K562 (cell line): ENCODE measurements around the gene HIPK1. TPM values are rescaled to one million over a fixed set of nuclear protein-coding genes. Genes with fewer than 3 reads are reported as not detected.

Source experiments
- ARHGAP35 ChIP-seq: fragments of 450-650 bp; IDR thresholded peaks from 2 replicates; pipeline ENCODE4 v1.6.1; 2018; ENCODE audit not compliant: partially characterized antibody
- ARID1B ChIP-seq: fragments of 450-650 bp; IDR thresholded peaks from 2 replicates; pipeline ENCODE4 v1.6.1; 2016; ENCODE audit warnings: antibody characterized with exemption, mild to moderate bottlenecking, inconsistent platforms
- BRF2 ChIP-seq: IDR thresholded peaks from 3 replicates; pipeline ENCODE4 v1.6.1; 2011; ENCODE audit warnings: borderline replicate concordance, mild to moderate bottlenecking; ENCODE audit not compliant: insufficient read length, insufficient read depth
- CLOCK ChIP-seq: fragments of 250-450 bp; sonication (Bioruptor Pico); IDR thresholded peaks from 2 replicates; pipeline ENCODE4 v1.4.0; 2020; ENCODE audit warnings: mild to moderate bottlenecking, moderate library complexity, borderline replicate concordance
- DPF2 ChIP-seq: fragments of 450-650 bp; IDR thresholded peaks from 2 replicates; pipeline ENCODE4 v1.6.1; 2016
- HMGN3 ChIP-seq: IDR thresholded peaks from 2 replicates; pipeline ENCODE4 v1.6.1; 2011; ENCODE audit warnings: borderline replicate concordance, low read depth, mild to moderate bottlenecking, mixed read lengths, low read length; ENCODE audit not compliant: insufficient read length; ENCODE audit errors: extremely low read depth
- MEIS2 ChIP-seq: fragments of 450-650 bp; IDR thresholded peaks from 2 replicates; pipeline ENCODE4 v1.6.1; 2014; ENCODE audit warnings: mild to moderate bottlenecking; ENCODE audit not compliant: partially characterized antibody
- NBN ChIP-seq: fragments of 450-650 bp; IDR thresholded peaks from 2 replicates; pipeline ENCODE4 v1.6.1; 2016; ENCODE audit warnings: low read depth, mild to moderate bottlenecking
- PCBP1 ChIP-seq: fragments of 200-400 bp; formaldehyde crosslinking; IDR thresholded peaks from 2 replicates; pipeline ENCODE4 v1.6.1; 2018; ENCODE audit warnings: mild to moderate bottlenecking, low read depth, low read length; ENCODE audit not compliant: poor library complexity, severe bottlenecking
- PKNOX1 ChIP-seq: fragments of 450-650 bp; IDR thresholded peaks from 2 replicates; pipeline ENCODE4 v1.6.1; 2016
- SAFB2 ChIP-seq: fragments of 200-400 bp; formaldehyde crosslinking; IDR thresholded peaks from 2 replicates; pipeline ENCODE4 v1.6.1; 2018; ENCODE audit warnings: borderline replicate concordance, low read length, low read depth, moderate library complexity; ENCODE audit not compliant: severe bottlenecking
- SMARCB1 ChIP-seq: IDR thresholded peaks from 2 replicates; pipeline ENCODE4 v1.6.1; 2011; ENCODE audit warnings: improper control_type of control experiment, low read depth; ENCODE audit not compliant: insufficient read length
- SMARCE1 ChIP-seq: fragments of 450-650 bp; IDR thresholded peaks from 2 replicates; pipeline ENCODE4 v1.7.1; 2016; ENCODE audit warnings: mild to moderate bottlenecking
- TAL1 ChIP-seq: fragments of 450-650 bp; IDR thresholded peaks from 2 replicates; pipeline ENCODE4 v1.6.1; 2016; ENCODE audit warnings: mild to moderate bottlenecking
- TRIM25 ChIP-seq: fragments of 450-650 bp; IDR thresholded peaks from 2 replicates; pipeline ENCODE4 v1.7.0; 2016; ENCODE audit warnings: borderline replicate concordance
- ZBTB34 ChIP-seq: fragments of 250-450 bp; sonication (Bioruptor Pico); IDR thresholded peaks from 2 replicates; pipeline ENCODE4 v1.8.0; 2021; ENCODE audit warnings: mild to moderate bottlenecking, moderate library complexity
- ZNF253 ChIP-seq: fragments of 250-450 bp; sonication (Bioruptor Pico); conservative IDR thresholded peaks from 2 replicates; pipeline ENCODE4 v1.6.1; 2021; ENCODE audit warnings: mild to moderate bottlenecking
- ZNF280A ChIP-seq: fragments of 450-650 bp; IDR thresholded peaks from 2 replicates; pipeline ENCODE4 v1.6.1; 2018; ENCODE audit warnings: mild to moderate bottlenecking, low read depth; ENCODE audit not compliant: partially characterized antibody
- ZNF316 ChIP-seq: fragments of 450-650 bp; IDR thresholded peaks from 2 replicates; pipeline ENCODE4 v1.6.1; 2016
- polyA plus RNA-seq, 8 experiments: library from polyadenylated mRNA; depleted of rRNA in 4 of 8; stranded (reverse) in 5 of 8; unstranded in 3 of 8; fragments of >200 nt; fragmentation: Nextera tagmentation in 2 of 8; fragmentation: Illumina TruSeq in 1 of 8; extraction: Ambion mirVana in 2 of 8; extraction: Trizol in 1 of 8; gene quantifications; 2 replicates each; pipeline versions ENCODE4 v1.2.1 to v1.2.3, GENCODE V29; 2011 to 2014; ENCODE audit warnings: inconsistent platforms in 1 of 8, missing spikeins in 1 of 8
- total RNA-seq, 7 experiments: library from RNA; depleted of rRNA in 6 of 7; stranded (reverse); fragments of >200 nt in 6 of 7; fragmentation: Illumina TruSeq in 2 of 7; extraction: Trizol in 2 of 7; gene quantifications; 2 replicates each; pipeline versions ENCODE4 v1.2.1 to v1.2.3, GENCODE V29; 2011 to 2021; ENCODE audit warnings: low replicate concordance in 1 of 7

The HIPK1 gene
- total and polyA plus RNA-seq, 9 of the 15 experiments (the other 6 are each of a cell fraction or from before 2014, with no cell fraction given): 10.0 to 57.9 (median 29.6) TPM

- TF ChIP-seq PKNOX1 (peak; percentile 32), CLOCK (CRISPR knock-in tag) (no peak), TRIM25 (no peak), ZNF280A (no peak), SMARCB1 (no peak), ZNF316 (no peak), NBN (0 out of 2 replicates have a peak, but pooled peaks have one; percentile 33), SMARCE1 (0 out of 2 replicates have a peak, but pooled peaks have one; percentile 40), ARHGAP35 (no peak), MEIS2 (peak; percentile 18), BRF2 (no peak), ZBTB34 (CRISPR knock-in tag) (no peak), ARID1B (peak; percentile 62), SAFB2 (no peak), ZNF253 (CRISPR knock-in tag) (no peak), HMGN3 (no peak), DPF2 (peak; percentile 52), PCBP1 (no peak), TAL1 (peak; percentile 17; the same call in 1 of the 2 replicates)
Observed at GRCh38 chr1:113918243-113918642, 10.9 kb upstream of the HIPK1 start (continued).
